A549 (cell line): ENCODE data around the gene TMEM121B. TPM values are rescaled to one million over a fixed set of nuclear protein-coding genes. Genes with fewer than 3 reads are reported as not detected.

Experiments
- ATAC-seq, 2 experiments: fragments of 200-7000 bp in 1 of 2; fragments of >200 bp in 1 of 2; cut with Nextera tagmentation in 1 of 2; cut with Tn5 transposase in 1 of 2; 3 replicates each; pipeline versions ENCODE4 v1.8.0 to v1.9.1; 2018 to 2020; ENCODE audit warnings: mild to moderate bottlenecking in 1 of 2, moderate library complexity in 1 of 2
- CTCF ChIA-PET: fragments of 300-600 bp; sonication (Branson Sonifier 250); formaldehyde crosslinking; extraction: SDS; loops from one replicate; lab custom pipeline; 2021; ENCODE audit warnings: antibody characterized with exemption, inconsistent platforms; lab: Yijun Ruan, JAX
- POLR2A ChIA-PET: fragments of 350-600 bp; formaldehyde crosslinking; extraction: SDS; loops from one replicate; lab custom pipeline; 2021; ENCODE audit warnings: antibody characterized with exemption, inconsistent platforms; lab: Yijun Ruan, JAX
- DNase-seq, 2 experiments: peaks; one replicate each; pipeline versions ENCODE4 v3.0.0 to v3.0.0-alpha.2; 2011 to 2016; ENCODE audit warnings: low read depth in 1 of 2, low spot score in 1 of 2
- FAIRE-seq: peaks from 2 replicates; lab custom pipeline; 2011; peaks lifted over from hg19 to GRCh38; lab: Jason Lieb, UNC
- H3K27ac ChIP-seq, 2 experiments: fragments of >200 bp; sonication (Bioruptor Twin); formaldehyde crosslinking; 3 replicates each; pipeline ENCODE4 v1.5.1; 2016 to 2017
- H3K4me1 ChIP-seq: fragments of >200 bp; sonication (Bioruptor Twin); formaldehyde crosslinking; 3 replicates; pipeline ENCODE4 v1.6.1; 2016
- H3K4me2 ChIP-seq: fragments of >200 bp; sonication (Bioruptor Twin); formaldehyde crosslinking; 3 replicates; pipeline ENCODE4 v1.6.1; 2016
- H3K4me3 ChIP-seq: fragments of >200 bp; sonication (Bioruptor Twin); formaldehyde crosslinking; 3 replicates; pipeline ENCODE4 v1.5.1; 2016
- H3K9me3 ChIP-seq: fragments of >200 bp; sonication (Bioruptor Twin); formaldehyde crosslinking; 3 replicates; pipeline ENCODE4 v1.6.1; 2016
- CHD2 ChIP-seq: fragments of 150-350 bp; IDR thresholded peaks from 2 replicates; pipeline ENCODE4 v1.6.1; 2014; ENCODE audit warnings: low read length; ENCODE audit not compliant: partially characterized antibody
- EHF ChIP-seq: fragments of 250-450 bp; sonication (Bioruptor Pico); IDR thresholded peaks from 2 replicates; pipeline ENCODE4 v1.5.0; 2020; ENCODE audit warnings: mild to moderate bottlenecking
- EHMT2 ChIP-seq: fragments of 200-600 bp; sonication (generic); IDR thresholded peaks from 2 replicates; pipeline ENCODE4 v1.6.1; 2016; ENCODE audit warnings: antibody characterized with exemption, low read depth, mild to moderate bottlenecking, moderate library complexity
- EP300 ChIP-seq, 2 experiments: fragments of >200 bp; sonication (Bioruptor Twin); formaldehyde crosslinking; IDR thresholded peaks; 2 replicates in 1 of 2; 3 replicates in 1 of 2; pipeline ENCODE4 v1.6.1; 2016 to 2017
- ESRRA ChIP-seq: fragments of 150-350 bp; IDR thresholded peaks from 2 replicates; pipeline ENCODE4 v1.6.1; 2014; ENCODE audit warnings: mild to moderate bottlenecking, low read length, borderline replicate concordance
- HDAC2 ChIP-seq: fragments of 200-600 bp; sonication (generic); IDR thresholded peaks from 2 replicates; pipeline ENCODE4 v1.6.1; 2016
- HOXB5 ChIP-seq: fragments of 250-450 bp; sonication (Bioruptor Pico); IDR thresholded peaks from 2 replicates; pipeline ENCODE4 v1.5.0; 2020; ENCODE audit warnings: mild to moderate bottlenecking, moderate library complexity
- MAFK ChIP-seq: fragments of 450-650 bp; IDR thresholded peaks from 2 replicates; pipeline ENCODE4 v1.6.1; 2014; ENCODE audit not compliant: partially characterized antibody
- NFE2L2 ChIP-seq: fragments of 150-350 bp; conservative IDR thresholded peaks from 2 replicates; pipeline ENCODE4 v1.6.1; 2014; ENCODE audit warnings: low read length
- NR3C1 ChIP-seq: fragments of >200 bp; sonication (Bioruptor Twin); formaldehyde crosslinking; IDR thresholded peaks from 3 replicates; pipeline ENCODE4 v1.6.1; 2017
- PHF8 ChIP-seq: fragments of 200-600 bp; sonication (generic); IDR thresholded peaks from 2 replicates; pipeline ENCODE4 v1.6.1; 2016; ENCODE audit warnings: low read depth, mild to moderate bottlenecking, antibody characterized with exemption, moderate library complexity, borderline replicate concordance
- POLR2AphosphoS2 ChIP-seq: conservative IDR thresholded peaks from 2 replicates; pipeline ENCODE4 v1.6.1; 2012; ENCODE audit warnings: low read length, improper control_type of control experiment, inconsistent platforms
- RAD21 ChIP-seq, 2 experiments: fragments of >200 bp in 1 of 2; sonication (Bioruptor Twin) in 1 of 2; formaldehyde crosslinking in 1 of 2; IDR thresholded peaks in 1 of 2; conservative IDR thresholded peaks in 1 of 2; 2 replicates in 1 of 2; 3 replicates in 1 of 2; pipeline ENCODE4 v1.6.1; 2012 to 2018; ENCODE audit warnings: inconsistent platforms in 1 of 2
- RARB ChIP-seq: fragments of 250-450 bp; sonication (Bioruptor Pico); IDR thresholded peaks from 2 replicates; pipeline ENCODE4 v1.8.0; 2021; ENCODE audit warnings: mild to moderate bottlenecking, moderate library complexity
- SREBF2 ChIP-seq: fragments of 450-650 bp; IDR thresholded peaks from 2 replicates; pipeline ENCODE4 v1.6.1; 2014; ENCODE audit warnings: mild to moderate bottlenecking, moderate library complexity
- TP53 ChIP-seq: fragments of 250-450 bp; sonication (Bioruptor Pico); IDR thresholded peaks from 2 replicates; pipeline ENCODE4 v1.5.0; 2021; ENCODE audit warnings: mild to moderate bottlenecking, moderate library complexity
- WGBS: methylation state at CpG from one replicate; pipeline ENCODE4 v1.1.6; 2017; ENCODE audit errors: missing lambda C conversion rate; 5-methylcytosine and 5-hydroxymethylcytosine counted together
- polyA plus RNA-seq, 4 experiments: library from polyadenylated mRNA; depleted of rRNA in 3 of 4; stranded (reverse); fragments of >200 nt; fragmentation: RNase III in 1 of 4; extraction: RNeasy Plus Mini Kit Qiagen cat#74134 plus additional on column Dnase treatment in 1 of 4; gene quantifications; 2 replicates in 3 of 4; 3 replicates in 1 of 4; pipeline ENCODE4 v1.2.3, GENCODE V29; 2011 to 2017
- TF ChIP-seq, protein P1 (sequence below): IDR thresholded peaks from 2 replicates; pipeline ENCODE4 v1.6.1; 2012; ENCODE audit warnings: low read depth, borderline replicate concordance
- TF ChIP-seq, protein P2 (sequence below): fragments of >200 bp; sonication (Bioruptor Twin); formaldehyde crosslinking; IDR thresholded peaks from 3 replicates; pipeline ENCODE4 v1.5.1; 2016
- TF ChIP-seq, protein P3 (sequence below): IDR thresholded peaks from 2 replicates; pipeline ENCODE4 v1.6.1; 2012
- TF ChIP-seq, protein P4 (sequence below): fragments of 450-650 bp; IDR thresholded peaks from 2 replicates; pipeline ENCODE4 v1.6.1; 2014; ENCODE audit warnings: antibody characterized with exemption
- TF ChIP-seq, protein P5 (sequence below): fragments of 200-600 bp; sonication (generic); IDR thresholded peaks from 2 replicates; pipeline ENCODE4 v1.6.1; 2016; ENCODE audit warnings: antibody characterized with exemption, mild to moderate bottlenecking, moderate library complexity
- TF ChIP-seq, protein P6 (sequence below): fragments of >200 bp; sonication (Bioruptor Twin); formaldehyde crosslinking; IDR thresholded peaks from 2 replicates; pipeline ENCODE4 v1.6.1; 2016

TMEM121B gene
- polyA plus RNA-seq, 2 of the 4 experiments (the other 2 are of a cell fraction): 0.03 to 0.08 TPM

DNA sequence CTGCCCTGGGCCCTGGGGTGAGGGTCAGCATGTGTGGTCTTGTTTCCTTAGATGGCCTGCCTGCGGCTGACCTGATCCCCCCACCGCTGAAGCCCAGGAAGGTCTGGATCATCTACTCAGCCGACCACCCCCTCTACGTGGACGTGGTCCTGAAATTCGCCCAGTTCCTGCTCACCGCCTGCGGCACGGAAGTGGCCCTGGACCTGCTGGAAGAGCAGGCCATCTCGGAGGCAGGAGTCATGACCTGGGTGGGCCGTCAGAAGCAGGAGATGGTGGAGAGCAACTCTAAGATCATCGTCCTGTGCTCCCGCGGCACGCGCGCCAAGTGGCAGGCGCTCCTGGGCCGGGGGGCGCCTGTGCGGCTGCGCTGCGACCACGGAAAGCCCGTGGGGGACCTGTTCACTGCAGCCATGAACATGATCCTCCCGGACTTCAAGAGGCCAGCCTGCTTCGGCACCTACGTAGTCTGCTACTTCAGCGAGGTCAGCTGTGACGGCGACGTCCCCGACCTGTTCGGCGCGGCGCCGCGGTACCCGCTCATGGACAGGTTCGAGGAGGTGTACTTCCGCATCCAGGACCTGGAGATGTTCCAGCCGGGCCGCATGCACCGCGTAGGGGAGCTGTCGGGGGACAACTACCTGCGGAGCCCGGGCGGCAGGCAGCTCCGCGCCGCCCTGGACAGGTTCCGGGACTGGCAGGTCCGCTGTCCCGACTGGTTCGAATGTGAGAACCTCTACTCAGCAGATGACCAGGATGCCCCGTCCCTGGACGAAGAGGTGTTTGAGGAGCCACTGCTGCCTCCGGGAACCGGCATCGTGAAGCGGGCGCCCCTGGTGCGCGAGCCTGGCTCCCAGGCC lies 12.7 kb downstream of the TMEM121B start:
- ChIA-PET POLR2A (no interaction called here), CTCF (interaction anchor here (1.2 kb wide), 1 partner anchor 41 kb away, joined by 3 read pairs; no protein-coding TSS in a partner anchor)
- Histone ChIP-seq H3K4me2 (no peak overlapping the region), H3K9me3 (no peaks in the 10 kb centered on the region), H3K27ac (no peak overlapping the region), H3K4me1 (peaks cover 5% of the 10 kb centered on the region; the same call in 1 of the 3 replicates), H3K4me3 (no peak overlapping the region)
- no peak for FAIRE-seq
- ATAC-seq: no peak
- WGBS: 95% methylated on average over 16 of the region's 66 CpGs
- DNase-seq: no peak
- TF ChIP-seq, protein P1, sequence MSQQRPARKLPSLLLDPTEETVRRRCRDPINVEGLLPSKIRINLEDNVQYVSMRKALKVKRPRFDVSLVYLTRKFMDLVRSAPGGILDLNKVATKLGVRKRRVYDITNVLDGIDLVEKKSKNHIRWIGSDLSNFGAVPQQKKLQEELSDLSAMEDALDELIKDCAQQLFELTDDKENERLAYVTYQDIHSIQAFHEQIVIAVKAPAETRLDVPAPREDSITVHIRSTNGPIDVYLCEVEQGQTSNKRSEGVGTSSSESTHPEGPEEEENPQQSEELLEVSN: no peak
- TF ChIP-seq NR3C1 (no peak), POLR2AphosphoS2 (no peak), RAD21 (conservative IDR thresholded peaks at IDR 0.05 in 1 of 2, IDR thresholded peaks at IDR 0.05 in 1 of 2) (no peak), NFE2L2 (no peak)

DNA sequence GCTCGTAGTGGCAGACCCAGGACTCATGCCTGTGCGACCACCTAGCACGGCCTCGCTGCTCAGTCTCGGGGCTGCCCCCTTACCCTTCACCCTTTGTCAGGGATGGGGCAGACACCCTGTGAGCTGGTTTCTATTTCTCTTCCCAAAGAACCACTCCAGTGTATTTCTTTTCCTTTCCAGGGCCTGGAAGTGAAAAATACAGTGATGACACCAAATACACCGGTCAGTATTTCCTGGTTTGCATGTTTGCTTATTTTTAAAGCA lies 13.7 kb downstream of the TMEM121B start:
- Histone ChIP-seq H3K9me3 (no peaks in the 10 kb centered on the region), H3K27ac (no peak overlapping the region), H3K4me1 (peaks cover 4% of the 10 kb centered on the region; the same call in 1 of the 3 replicates), H3K4me2 (no peak overlapping the region), H3K4me3 (no peak overlapping the region)
- TF ChIP-seq NR3C1 (no peak), MAFK (no peak), HOXB5 (CRISPR knock-in tag) (no peak), ESRRA (no peak), SREBF2 (no peak), HDAC2 (no peak), TP53 (CRISPR knock-in tag) (no peak), EHMT2 (no peak), PHF8 (no peak), RARB (no peak), RAD21 (conservative IDR thresholded peaks at IDR 0.05 in 1 of 2, IDR thresholded peaks at IDR 0.05 in 1 of 2) (no peak), CHD2 (no peak), EHF (CRISPR knock-in tag) (no peak), EP300 (IDR thresholded peaks at IDR 0.05) (no peak)
- TF ChIP-seq, protein P2, sequence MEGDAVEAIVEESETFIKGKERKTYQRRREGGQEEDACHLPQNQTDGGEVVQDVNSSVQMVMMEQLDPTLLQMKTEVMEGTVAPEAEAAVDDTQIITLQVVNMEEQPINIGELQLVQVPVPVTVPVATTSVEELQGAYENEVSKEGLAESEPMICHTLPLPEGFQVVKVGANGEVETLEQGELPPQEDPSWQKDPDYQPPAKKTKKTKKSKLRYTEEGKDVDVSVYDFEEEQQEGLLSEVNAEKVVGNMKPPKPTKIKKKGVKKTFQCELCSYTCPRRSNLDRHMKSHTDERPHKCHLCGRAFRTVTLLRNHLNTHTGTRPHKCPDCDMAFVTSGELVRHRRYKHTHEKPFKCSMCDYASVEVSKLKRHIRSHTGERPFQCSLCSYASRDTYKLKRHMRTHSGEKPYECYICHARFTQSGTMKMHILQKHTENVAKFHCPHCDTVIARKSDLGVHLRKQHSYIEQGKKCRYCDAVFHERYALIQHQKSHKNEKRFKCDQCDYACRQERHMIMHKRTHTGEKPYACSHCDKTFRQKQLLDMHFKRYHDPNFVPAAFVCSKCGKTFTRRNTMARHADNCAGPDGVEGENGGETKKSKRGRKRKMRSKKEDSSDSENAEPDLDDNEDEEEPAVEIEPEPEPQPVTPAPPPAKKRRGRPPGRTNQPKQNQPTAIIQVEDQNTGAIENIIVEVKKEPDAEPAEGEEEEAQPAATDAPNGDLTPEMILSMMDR: no peak
- TF ChIP-seq, protein P3, sequence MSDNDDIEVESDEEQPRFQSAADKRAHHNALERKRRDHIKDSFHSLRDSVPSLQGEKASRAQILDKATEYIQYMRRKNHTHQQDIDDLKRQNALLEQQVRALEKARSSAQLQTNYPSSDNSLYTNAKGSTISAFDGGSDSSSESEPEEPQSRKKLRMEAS: no peak
- TF ChIP-seq, protein P4, sequence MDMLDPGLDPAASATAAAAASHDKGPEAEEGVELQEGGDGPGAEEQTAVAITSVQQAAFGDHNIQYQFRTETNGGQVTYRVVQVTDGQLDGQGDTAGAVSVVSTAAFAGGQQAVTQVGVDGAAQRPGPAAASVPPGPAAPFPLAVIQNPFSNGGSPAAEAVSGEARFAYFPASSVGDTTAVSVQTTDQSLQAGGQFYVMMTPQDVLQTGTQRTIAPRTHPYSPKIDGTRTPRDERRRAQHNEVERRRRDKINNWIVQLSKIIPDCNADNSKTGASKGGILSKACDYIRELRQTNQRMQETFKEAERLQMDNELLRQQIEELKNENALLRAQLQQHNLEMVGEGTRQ: no peak
- TF ChIP-seq, protein P5, sequence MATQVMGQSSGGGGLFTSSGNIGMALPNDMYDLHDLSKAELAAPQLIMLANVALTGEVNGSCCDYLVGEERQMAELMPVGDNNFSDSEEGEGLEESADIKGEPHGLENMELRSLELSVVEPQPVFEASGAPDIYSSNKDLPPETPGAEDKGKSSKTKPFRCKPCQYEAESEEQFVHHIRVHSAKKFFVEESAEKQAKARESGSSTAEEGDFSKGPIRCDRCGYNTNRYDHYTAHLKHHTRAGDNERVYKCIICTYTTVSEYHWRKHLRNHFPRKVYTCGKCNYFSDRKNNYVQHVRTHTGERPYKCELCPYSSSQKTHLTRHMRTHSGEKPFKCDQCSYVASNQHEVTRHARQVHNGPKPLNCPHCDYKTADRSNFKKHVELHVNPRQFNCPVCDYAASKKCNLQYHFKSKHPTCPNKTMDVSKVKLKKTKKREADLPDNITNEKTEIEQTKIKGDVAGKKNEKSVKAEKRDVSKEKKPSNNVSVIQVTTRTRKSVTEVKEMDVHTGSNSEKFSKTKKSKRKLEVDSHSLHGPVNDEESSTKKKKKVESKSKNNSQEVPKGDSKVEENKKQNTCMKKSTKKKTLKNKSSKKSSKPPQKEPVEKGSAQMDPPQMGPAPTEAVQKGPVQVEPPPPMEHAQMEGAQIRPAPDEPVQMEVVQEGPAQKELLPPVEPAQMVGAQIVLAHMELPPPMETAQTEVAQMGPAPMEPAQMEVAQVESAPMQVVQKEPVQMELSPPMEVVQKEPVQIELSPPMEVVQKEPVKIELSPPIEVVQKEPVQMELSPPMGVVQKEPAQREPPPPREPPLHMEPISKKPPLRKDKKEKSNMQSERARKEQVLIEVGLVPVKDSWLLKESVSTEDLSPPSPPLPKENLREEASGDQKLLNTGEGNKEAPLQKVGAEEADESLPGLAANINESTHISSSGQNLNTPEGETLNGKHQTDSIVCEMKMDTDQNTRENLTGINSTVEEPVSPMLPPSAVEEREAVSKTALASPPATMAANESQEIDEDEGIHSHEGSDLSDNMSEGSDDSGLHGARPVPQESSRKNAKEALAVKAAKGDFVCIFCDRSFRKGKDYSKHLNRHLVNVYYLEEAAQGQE: no peak
- TF ChIP-seq, protein P6, sequence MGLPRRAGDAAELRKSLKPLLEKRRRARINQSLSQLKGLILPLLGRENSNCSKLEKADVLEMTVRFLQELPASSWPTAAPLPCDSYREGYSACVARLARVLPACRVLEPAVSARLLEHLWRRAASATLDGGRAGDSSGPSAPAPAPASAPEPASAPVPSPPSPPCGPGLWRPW: no peak
- no peak for DNase-seq
- no peak for FAIRE-seq
- ChIA-PET POLR2A (no interaction called here), CTCF (interaction anchor here (1.2 kb wide), 1 partner anchor 40 kb away, joined by 3 read pairs; no protein-coding TSS in a partner anchor)
- no peak for ATAC-seq
- 94% methylated on average over 6 of the region's 6 CpGs for WGBS
